Spleen (tissue), 11 donors: ENCODE data around the gene MECP2. TPM values are rescaled to one million over a fixed set of nuclear protein-coding genes. Genes with fewer than 3 reads are reported as not detected.
A peak's percentile ranks its signal among the peaks of the same experiment; 100 is the strongest.

Source experiments
- DNase-seq: peaks from one replicate; pipeline ENCODE4 v3.0.0-alpha.2; 2020
- H3K27ac ChIP-seq, 8 donors: fragments of 200-600 bp; sonication (generic) in 7 of 8; 1 replicate in 4 of 8; 2 replicates in 4 of 8; pipeline versions ENCODE4 v1.5.0 to v1.8.0; 2016 to 2021; ENCODE audit warnings: inconsistent platforms in 4 of 8, mild to moderate bottlenecking in 4 of 8, moderate library complexity in 1 of 8
- H3K27me3 ChIP-seq, 7 donors: fragments of 200-600 bp; sonication (generic) in 6 of 7; replicated peaks in 1 of 7; 1 replicate in 4 of 7; 2 replicates in 3 of 7; pipeline versions ENCODE4 v1.5.0 to v1.8.0; 2016 to 2021; ENCODE audit warnings: inconsistent platforms in 3 of 7, mild to moderate bottlenecking in 1 of 7
- H3K36me3 ChIP-seq, 6 donors: fragments of 200-600 bp; sonication (generic) in 5 of 6; 1 replicate in 4 of 6; 2 replicates in 2 of 6; pipeline versions ENCODE4 v1.5.0 to v1.8.0; 2016 to 2021; ENCODE audit warnings: inconsistent platforms in 2 of 6
- H3K4me1 ChIP-seq, 6 donors: fragments of 200-600 bp; sonication (generic) in 5 of 6; 1 replicate in 3 of 6; 2 replicates in 3 of 6; pipeline versions ENCODE4 v1.5.0 to v1.8.0; 2016 to 2021; ENCODE audit warnings: inconsistent platforms in 3 of 6
- H3K4me3 ChIP-seq, 8 donors: fragments of 200-600 bp; sonication (generic) in 7 of 8; 1 replicate in 4 of 8; 2 replicates in 4 of 8; pipeline versions ENCODE4 v1.5.0 to v1.8.0; 2016 to 2021; ENCODE audit warnings: inconsistent platforms in 4 of 8, mild to moderate bottlenecking in 4 of 8, moderate library complexity in 2 of 8
- H3K9me3 ChIP-seq, 8 donors: fragments of 200-600 bp; sonication (generic) in 7 of 8; 1 replicate in 4 of 8; 2 replicates in 4 of 8; pipeline versions ENCODE4 v1.5.0 to v1.8.0; 2016 to 2021; ENCODE audit warnings: inconsistent platforms in 4 of 8
- CTCF ChIP-seq, 11 experiments: fragments of 200-600 bp in 7 of 11; fragments of 450-650 bp in 4 of 11; sonication (generic) in 4 of 11; IDR thresholded peaks in 8 of 11; conservative IDR thresholded peaks in 3 of 11; 1 replicate in 7 of 11; 2 replicates in 4 of 11; pipeline versions ENCODE4 v1.4.0 to v1.8.0; 2016 to 2021; ENCODE audit warnings: antibody characterized with exemption in 11 of 11, inconsistent platforms in 4 of 11, mild to moderate bottlenecking in 1 of 11
- POLR2A ChIP-seq, 3 donors: fragments of 450-650 bp; IDR thresholded peaks; one replicate each; pipeline ENCODE4 v1.5.1; 2017; ENCODE audit warnings: antibody characterized with exemption in 3 of 3, mild to moderate bottlenecking in 1 of 3
- POLR2AphosphoS5 ChIP-seq, 3 donors: sonication (generic); formaldehyde crosslinking; IDR thresholded peaks; one replicate each; pipeline ENCODE4 v1.5.1; 2017; ENCODE audit warnings: antibody characterized with exemption in 3 of 3
- WGBS, 5 donors: extraction: QIAGEN DNeasy Blood & Tissue Kit in 3 of 5; methylation state at CpG; one replicate each; pipeline versions ENCODE4 v1.1.5 to v1.1.7; 2013 to 2018; 5-methylcytosine and 5-hydroxymethylcytosine counted together
- intact Hi-C: fragments of 100-400 bp; cut with DNase I; formaldehyde crosslinking; loops from one replicate; pipeline ENCODE4 v1.15.0; 2023; ENCODE audit warnings: low total_unique reads
- polyA plus RNA-seq, 3 donors: library from polyadenylated mRNA; stranded (reverse); fragments of 200-250 nt; gene quantifications; one replicate each; pipeline ENCODE4 v1.2.1, GENCODE V29; 2013
- total RNA-seq, 7 donors: library from RNA; depleted of rRNA in 3 of 7; stranded (reverse); fragments of >200 nt in 3 of 7; fragmentation: NEBNext Ultra II Directional in 4 of 7; extraction: Animal tissue kit (Norgen Biotek cat#: 25700) in 4 of 7; gene quantifications; one replicate each; pipeline versions ENCODE4 v1.1.0 to v1.2.1, GENCODE V29; 2016 to 2021
- donor health status: healthy with polysubstance abuse.
- donor health status: DM: no; HTN: no; CAD: no; lungs with moderate emphysema.
- donor health status: DM: no; HTN: no; CAD: no.
- donor health status: Bipolar disorder and iron deficiency.
- donor health status: healthy.
- donor health status: DM: no; HTN: no; CAD: no.
- donor health status: DM: yes; HTN: yes; CAD: no.

Gene MECP2
- total and polyA plus RNA-seq, 10 donors: 15.2 to 104 (median 71.5) TPM

- H3K9me3 ChIP-seq: no peaks in the 10 kb centered on the region
- H3K4me3 ChIP-seq: no peak overlapping the region
- no peak for DNase-seq
- TF ChIP-seq POLR2A (IDR thresholded peaks at IDR 0.05): no peak
- no peak for TF ChIP-seq CTCF (IDR thresholded peaks at IDR 0.05 in 8 of 11, conservative IDR thresholded peaks at IDR 0.05 in 3 of 11)
- TF ChIP-seq POLR2AphosphoS5 (IDR thresholded peaks at IDR 0.05): no peak
- intact Hi-C loops: no loop called here
- H3K36me3 ChIP-seq: peaks cover 0 to 52% (median 4%) of the 10 kb centered on the region in 6 donors
- WGBS, 5 donors: 95 to 100% (median 100%) methylated on average over 1 of the region's 1 CpG
- H3K27me3 ChIP-seq: peaks cover 0 to 4% (median 0%) of the 10 kb centered on the region in 7 donors
- peak overlapping the region in 3 of 8 donors; percentile 23 to 48 (median 30) for H3K27ac ChIP-seq
- H3K4me1 ChIP-seq: peaks cover 0 to 70% (median 40%) of the 10 kb centered on the region in 6 donors
These were observed 39.7 kb downstream of the MECP2 start for GRCh38 chrX:154057791-154058190.

- intact Hi-C loops: no loop called here
- Histone ChIP-seq H3K4me3 (no peak overlapping the region), H3K27me3 (peaks cover 0 to 9% (median 0%) of the 10 kb centered on the region in 7 donors), H3K9me3 (no peaks in the 10 kb centered on the region), H3K4me1 (peaks cover 0 to 64% (median 40%) of the 10 kb centered on the region in 6 donors), H3K27ac (peak overlapping the region in 3 of 8 donors; percentile 19 to 48 (median 23)), H3K36me3 (peaks cover 0 to 58% (median 4%) of the 10 kb centered on the region in 6 donors)
- WGBS, 5 donors: 31 to 62% (median 48%) methylated on average over 5 to 8 of the region's 8 CpGs
- TF ChIP-seq CTCF (IDR thresholded peaks at IDR 0.05 in 8 of 11, conservative IDR thresholded peaks at IDR 0.05 in 3 of 11) (no peak), POLR2AphosphoS5 (IDR thresholded peaks at IDR 0.05) (peak in 2 of 3 donors; percentile 23 to 50)
- DNase-seq: no peak
These were observed 40.7 kb downstream of the MECP2 start for GRCh38 chrX:154056770-154057241.

- Histone ChIP-seq H3K27ac (peak overlapping the region in 3 of 8 donors; percentile 5 to 38 (median 6)), H3K9me3 (no peaks in the 10 kb centered on the region), H3K36me3 (peaks cover 0 to 72% (median 3%) of the 10 kb centered on the region in 6 donors), H3K27me3 (peaks cover 0 to 9% (median 0%) of the 10 kb centered on the region in 7 donors), H3K4me3 (no peak overlapping the region), H3K4me1 (peaks cover 0 to 55% (median 29%) of the 10 kb centered on the region in 6 donors)
- WGBS, 5 donors: 25 to 42% (median 37%) methylated on average over 8 of the region's 8 CpGs
- intact Hi-C loops: no loop called here
- TF ChIP-seq POLR2AphosphoS5 (IDR thresholded peaks at IDR 0.05) (peak in 1 of 3 donors; percentile 5), POLR2A (IDR thresholded peaks at IDR 0.05) (no peak), CTCF (IDR thresholded peaks at IDR 0.05 in 8 of 11, conservative IDR thresholded peaks at IDR 0.05 in 3 of 11) (peak in 10 of 11 experiments; percentile 41 to 79 (median 71))
- DNase-seq: no peak
These were observed 46.2 kb downstream of the MECP2 start for GRCh38 chrX:154051201-154051810.

- Histone ChIP-seq H3K27me3 (peaks cover 0 to 12% (median 0%) of the 10 kb centered on the region in 7 donors), H3K36me3 (peaks cover 0 to 65% (median 3%) of the 10 kb centered on the region in 6 donors), H3K4me3 (no peak overlapping the region), H3K9me3 (no peaks in the 10 kb centered on the region), H3K4me1 (peaks cover 0 to 60% (median 32%) of the 10 kb centered on the region in 6 donors), H3K27ac (peak overlapping the region in 1 of 8 donors; percentile 14)
- TF ChIP-seq POLR2A (IDR thresholded peaks at IDR 0.05) (no peak), CTCF (IDR thresholded peaks at IDR 0.05 in 8 of 11, conservative IDR thresholded peaks at IDR 0.05 in 3 of 11) (no peak), POLR2AphosphoS5 (IDR thresholded peaks at IDR 0.05) (no peak)
- intact Hi-C loops: no loop called here
- no peak for DNase-seq
- WGBS, 5 donors: 69 to 86% (median 79%) methylated on average over 6 to 7 of the region's 7 CpGs
These were observed 47.4 kb downstream of the MECP2 start for GRCh38 chrX:154050113-154050495.
